ACHN (cell line): ENCODE results near the gene BTRC.
A peak's percentile ranks its signal among the peaks of the same experiment; 100 is the strongest.
"Not testable (repeated sequence)": the region's sequence is repeated elsewhere in the genome, so short reads cannot be mapped to it uniquely, and the experiment has no call there.

Experiments used
- DNase-seq: peaks from one replicate; pipeline ENCODE4 v3.0.0-alpha.2; 2015
- in situ Hi-C: cut with HindIII; loops from 2 replicates; pipeline ENCODE4 v1.10.0; 2017; ENCODE audit warnings: low sequenced_read_pairs, low pct_ligation_motif_present, low pct_unique_long_range_greater_than_20kb

BTRC gene

DNA sequence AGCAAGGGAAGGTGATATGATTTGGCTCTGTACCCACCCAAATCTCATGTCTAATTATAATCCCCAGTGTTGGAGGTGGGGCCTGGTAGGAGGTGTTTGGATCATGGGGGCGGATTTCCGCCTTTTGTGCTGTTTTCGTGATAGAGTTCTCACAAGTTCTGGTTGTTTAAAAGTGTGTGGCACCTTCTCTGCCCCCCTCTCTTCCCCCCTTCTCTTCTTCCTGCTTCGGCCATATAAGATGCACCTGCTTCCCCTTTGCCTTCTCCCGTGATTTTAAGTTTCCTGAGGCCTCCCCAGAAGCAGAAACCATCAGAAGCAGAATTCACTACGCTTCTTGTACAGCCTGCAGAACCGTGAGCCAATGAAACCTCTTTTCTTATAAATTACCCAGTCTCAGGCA, 21.1 kb downstream of the BTRC start:
- no peak for DNase-seq
- in situ Hi-C loops = no loop called here

DNA sequence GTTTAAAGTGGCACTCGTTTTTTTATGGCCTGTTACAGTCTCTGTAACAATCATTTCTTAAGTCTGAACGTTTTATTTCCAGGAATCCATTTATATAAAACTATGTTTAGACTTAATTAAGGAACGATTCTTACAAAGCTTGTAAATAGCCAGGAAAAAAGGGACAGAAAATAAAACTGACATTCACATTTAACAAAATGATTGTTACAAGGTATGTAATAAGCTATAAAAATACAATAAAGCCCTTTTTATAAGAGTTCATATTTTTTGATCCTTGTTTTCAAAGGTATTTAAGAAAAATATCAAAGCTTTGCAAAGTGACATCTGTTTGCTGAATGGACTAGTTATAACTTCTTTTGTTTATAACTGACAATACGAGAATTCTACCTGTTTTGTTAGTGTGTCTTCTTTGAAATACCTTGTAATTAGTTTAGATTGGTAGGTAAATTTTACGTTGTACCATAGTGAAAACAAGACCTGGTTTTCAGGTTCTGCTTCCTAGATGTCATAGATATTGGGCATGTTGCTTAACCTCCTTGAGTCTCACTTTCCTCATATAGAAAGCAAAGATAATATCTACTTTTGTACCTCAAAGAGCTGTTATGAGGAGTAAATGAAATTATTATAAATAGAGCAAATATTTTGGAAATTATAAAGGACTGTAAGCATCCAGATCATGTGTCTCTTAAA, 25.8 kb downstream of the BTRC start:
- no peak for DNase-seq
- in situ Hi-C loops = no loop called here

DNA sequence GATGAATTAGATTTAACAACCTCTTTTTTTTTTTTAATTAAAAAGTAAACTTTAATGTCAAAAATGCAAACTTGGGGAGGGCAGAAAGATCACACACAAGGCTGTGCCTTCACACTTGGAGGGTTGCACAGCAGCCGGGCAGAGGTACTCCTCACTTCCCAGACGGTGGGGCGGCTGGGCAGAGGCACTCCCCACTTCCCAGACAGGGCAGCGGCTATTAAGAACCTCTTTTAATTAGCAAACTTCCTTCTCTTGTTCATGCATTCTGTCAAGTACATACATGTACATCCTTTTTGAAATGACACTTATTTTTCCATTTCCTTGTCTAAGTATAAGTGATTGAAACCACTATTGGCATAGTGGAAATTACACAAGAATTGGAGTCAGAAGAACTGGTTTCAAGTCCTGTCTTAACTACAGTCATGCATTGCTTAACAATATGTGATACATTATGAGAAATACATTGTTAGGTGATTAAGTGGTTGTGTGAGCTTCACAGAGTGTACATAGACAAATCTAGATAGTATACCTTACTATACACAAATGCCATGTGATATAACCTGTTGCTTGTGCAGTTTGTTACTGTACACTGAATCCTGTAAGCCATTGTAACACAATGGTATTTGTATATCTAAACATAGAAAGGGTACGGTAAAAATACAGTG, 26.5 kb downstream of the BTRC start:
- in situ Hi-C loops = no loop called here
- no peak for DNase-seq

DNA sequence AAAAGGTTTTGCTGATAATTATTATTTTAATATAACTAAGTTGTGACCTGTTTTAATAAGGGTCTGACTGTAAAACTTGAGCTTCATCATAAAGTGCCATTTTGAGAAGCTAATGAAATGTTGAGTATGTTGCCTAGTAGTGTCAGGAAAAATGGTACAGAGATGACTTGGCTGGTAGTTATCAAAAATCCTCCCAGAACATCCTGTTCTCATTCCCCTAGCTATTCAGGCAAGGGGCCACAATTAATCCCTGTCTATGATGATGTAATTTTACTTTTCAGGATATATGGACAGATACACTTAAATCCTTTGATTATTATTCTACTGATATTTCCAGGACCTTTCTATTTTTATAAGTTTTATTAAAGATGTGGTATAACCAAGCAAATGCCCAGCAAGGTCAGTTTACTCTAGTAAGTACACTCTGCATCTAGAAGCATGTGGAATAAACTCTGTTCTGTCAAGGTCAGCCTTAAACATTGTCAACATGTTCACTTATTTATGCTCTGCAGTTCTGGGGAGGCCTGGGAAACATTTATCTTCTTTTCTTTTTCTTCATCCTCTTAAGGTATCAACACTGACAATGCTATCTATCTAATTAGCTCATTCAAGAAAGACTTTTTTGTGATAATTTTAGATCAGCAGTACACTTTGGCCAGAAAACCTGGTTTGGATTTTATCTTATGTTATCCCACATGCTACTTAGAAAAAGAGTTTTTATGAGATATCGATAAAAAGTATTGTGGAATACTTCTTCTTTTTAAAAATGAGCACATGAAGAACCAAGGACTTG, 32.1 kb downstream of the BTRC start:
- no peak for DNase-seq
- in situ Hi-C loops = no loop called here

DNA sequence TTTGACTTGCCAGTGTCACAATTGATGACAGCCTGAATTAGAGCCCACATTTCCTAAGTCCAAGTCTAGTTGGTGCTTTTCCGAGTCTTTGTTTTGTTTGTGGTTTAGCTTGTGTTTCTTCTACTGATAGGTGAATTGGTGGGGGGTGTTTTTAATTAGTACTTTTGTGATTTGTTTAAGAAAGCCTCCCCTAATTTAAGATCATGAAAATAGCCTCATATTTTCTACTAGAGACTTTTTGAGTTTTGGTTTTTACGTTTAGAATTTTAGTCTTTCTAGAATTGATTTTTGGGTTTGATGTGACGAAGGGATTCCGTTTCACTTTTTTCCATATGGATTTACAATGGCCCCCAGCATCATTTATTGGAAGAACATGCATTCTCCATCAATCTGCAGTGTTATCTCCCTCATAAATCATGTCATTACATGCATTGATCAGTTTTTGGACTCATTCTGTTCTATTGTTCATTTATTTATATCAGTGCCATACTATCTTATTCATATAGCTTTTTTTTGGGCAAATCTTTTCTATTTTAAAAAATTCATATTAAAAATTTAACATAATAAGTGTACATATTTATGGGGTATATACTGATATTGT, 32.8 kb downstream of the BTRC start:
- no peak for DNase-seq
- in situ Hi-C loops = no loop called here

DNA sequence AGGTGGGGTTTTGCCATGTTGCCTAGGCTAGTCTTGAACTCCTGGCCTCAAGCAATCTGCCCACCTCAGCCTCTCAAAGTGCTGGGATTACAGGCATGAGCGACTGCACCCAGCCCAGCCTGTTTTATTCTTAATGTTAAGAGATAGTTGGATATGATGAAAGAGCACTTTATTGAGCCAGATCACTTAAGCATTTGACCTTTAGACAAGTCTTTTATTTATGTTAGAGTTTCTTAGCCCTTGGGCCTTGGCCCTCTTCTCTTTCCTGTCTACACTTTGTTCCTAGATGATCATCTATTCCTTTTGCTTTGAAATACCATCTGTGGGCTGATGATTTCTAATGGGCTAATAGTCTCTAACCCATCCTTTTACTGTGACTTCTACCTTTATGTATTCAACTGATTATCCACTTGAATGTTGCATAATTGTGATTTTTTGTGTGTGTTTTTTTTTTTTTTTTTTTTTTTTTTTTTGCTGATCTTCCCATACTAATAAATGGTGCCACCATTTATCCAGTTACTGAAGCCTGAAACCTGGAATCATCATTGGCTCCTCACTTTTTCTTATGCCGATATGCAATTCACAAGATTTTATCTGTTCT, 34.8 kb downstream of the BTRC start:
- in situ Hi-C loops = no loop called here

DNA sequence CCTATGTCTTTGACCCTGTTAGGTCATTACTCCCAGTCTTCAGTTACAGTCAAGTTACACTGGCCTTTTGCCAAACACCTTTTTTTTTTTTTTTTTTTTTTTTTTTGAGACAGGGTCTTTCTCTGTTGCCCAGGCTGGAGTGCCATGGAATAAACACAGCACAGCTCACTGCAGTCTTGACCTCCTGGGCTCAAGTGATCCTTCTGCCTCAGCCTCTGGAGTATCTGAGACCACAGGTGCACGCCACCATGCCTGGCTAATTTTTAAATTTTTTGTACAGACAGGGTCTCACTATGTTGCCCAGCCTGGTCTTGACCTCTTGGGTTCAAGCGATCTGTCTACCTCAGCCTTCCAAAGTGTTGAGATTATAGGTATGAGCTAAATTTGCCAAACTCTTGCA, 35.6 kb downstream of the BTRC start:
- DNase-seq, in situ Hi-C loops: not testable (repeated sequence)

More for the DNA sequence above, 34.8 kb downstream of the BTRC start:
- DNase-seq = no peak

DNA sequence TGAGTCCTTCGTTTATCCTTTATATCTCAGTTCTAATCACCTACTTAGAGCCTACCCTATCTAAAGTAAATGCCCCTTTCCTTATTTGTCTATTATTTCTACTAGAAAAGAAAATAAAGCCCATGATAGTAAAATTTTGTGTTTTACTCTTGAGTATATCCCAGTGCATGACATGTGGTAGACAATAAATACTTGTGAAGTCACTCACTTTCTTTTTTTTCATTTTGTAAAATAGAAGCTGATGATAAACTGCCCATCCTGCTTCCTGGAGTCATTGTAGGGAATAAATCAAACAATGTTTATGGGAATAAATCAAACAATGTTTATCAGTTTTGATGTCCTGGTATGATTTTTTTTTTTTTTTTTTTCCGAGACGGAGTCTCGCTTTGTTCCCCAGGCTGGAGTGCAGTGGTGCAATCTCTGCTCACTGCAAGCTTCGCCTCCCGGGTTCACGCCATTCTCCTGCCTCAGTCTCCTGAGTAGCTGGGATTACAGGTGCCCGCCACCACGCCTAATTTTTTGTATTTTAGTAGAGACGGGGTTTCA, 36.1 kb downstream of the BTRC start:
- in situ Hi-C loops = no loop called here
- DNase-seq = no peak

DNA sequence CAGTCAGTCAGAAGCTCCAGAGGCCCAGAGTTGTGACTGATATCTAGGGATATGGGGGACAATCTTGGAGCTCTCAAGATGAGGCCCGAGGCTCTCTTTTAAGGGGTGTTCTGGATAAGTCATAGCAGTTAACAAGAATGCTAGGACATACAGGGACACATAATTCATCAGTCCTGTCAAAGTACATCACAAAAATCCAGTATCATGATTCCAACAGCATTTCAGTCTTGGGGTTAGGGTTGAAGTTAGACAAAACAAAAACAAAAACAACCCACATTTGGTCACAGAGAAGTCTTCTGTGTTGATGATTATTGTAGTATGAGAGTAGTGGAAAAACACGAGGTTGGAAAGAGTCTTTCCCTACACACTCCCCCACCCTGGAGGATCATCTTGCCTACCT, 39.4 kb downstream of the BTRC start:
- no peak for DNase-seq
- in situ Hi-C loops = no loop called here

DNA sequence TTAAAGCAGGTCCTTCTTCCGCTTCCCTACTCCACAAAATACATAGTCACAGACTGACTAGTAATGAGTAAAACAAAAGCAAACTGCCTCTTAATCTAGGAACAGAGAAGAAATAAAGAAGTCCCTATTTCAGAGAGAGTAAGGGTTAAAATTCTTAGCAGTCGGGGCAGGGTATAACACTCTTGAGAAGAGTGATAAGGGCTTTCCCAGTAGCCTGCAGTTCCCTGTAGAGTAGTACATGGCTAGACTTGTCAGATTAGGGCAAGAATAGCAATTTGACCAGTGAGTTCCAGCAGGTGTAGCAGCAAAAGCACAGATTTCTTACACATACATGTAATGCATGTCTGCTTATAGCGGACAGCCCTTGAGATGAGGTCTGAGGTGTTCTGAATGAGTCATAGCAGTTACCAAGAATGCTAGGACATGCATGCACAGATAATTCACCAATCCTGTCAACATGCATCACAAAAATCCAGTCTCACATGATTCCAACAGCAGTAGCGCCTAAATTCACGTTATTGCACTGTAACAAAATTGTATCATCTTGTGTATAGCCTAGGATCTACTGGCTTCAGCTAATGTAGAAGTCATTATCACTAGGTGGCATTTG, 40.7 kb downstream of the BTRC start:
- no peak for DNase-seq
- in situ Hi-C loops = no loop called here

DNA sequence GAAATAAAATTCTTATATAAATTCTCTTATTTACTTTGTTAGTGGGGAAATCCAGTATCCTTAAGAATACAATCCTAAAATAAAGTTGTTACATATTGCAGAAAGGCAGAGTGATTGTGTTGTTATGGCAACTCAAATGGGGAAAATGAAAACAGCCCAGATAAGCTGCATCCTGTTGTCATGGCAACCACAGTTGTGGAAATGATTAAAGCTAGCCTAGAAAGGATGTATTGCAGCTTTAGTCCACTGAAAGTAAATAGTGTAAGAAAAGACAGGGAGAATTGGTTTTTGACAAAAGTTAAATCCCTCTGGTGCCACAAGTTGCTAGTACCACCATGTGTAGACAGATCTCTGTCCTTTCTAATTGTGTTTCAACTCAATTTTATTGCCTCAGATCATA, 43.2 kb downstream of the BTRC start:
- in situ Hi-C loops = no loop called here
- DNase-seq = no peak

DNA sequence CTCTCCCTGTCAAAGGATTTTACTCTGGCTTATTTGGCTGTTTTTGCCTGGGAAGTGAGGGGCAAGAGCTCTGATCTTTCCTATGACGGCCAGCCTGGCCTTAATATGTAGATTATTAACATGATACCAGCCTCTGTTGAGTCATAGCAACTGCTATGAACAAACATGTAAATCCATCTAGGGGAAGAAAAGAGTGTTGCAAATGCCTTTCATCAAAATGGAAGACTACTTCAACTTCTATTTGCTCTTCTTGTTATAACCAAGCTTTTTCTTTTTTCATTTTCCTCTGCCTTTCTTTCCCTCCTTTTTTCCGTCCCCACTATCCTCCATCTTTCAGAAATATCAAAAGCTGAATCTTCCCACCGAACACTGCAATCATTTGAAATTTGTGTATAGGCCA, 46.6 kb downstream of the BTRC start:
- in situ Hi-C loops = no loop called here

DNA sequence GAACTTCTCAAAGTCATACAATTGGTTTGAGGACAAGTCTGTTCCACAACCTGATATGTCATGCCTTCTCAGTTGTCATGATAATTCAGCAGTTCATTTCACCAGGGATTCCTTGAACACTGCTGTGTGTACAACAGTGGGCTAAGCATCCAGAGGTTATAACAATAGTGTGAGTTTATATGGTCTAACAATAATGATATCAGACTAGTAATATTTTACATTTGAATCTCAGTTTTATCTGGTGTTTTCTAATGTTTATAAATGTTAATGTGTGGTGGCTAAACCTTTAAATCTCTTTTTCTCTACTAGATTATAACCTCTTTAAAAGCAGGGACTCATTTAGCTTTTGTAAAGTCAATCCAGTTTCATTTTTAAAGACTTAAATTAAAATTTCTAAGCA, 48.7 kb downstream of the BTRC start:
- DNase-seq = no peak
- in situ Hi-C loops = no loop called here

More for the DNA sequence above, 46.6 kb downstream of the BTRC start:
- peak; percentile 77 for DNase-seq

DNA sequence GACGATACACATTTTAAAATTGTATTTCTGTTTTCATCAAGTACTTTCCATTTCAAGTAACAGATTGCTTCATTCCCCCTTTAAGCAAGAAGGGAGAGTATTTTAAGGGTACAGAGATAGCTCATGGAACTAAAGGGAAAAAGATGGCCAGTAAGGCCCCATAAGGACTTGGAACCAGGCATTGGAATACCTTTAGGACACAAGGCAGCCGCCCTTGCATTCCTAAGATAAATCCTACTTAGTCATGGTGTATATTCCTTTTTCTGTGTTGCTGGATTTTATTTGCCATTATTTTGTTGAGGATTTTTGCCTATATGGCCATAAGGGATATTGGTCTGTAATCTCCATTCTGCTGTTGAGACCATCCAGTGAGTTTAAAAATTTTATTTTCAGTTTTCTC, 49.2 kb downstream of the BTRC start:
- DNase-seq = no peak
- in situ Hi-C loops = no loop called here

DNA sequence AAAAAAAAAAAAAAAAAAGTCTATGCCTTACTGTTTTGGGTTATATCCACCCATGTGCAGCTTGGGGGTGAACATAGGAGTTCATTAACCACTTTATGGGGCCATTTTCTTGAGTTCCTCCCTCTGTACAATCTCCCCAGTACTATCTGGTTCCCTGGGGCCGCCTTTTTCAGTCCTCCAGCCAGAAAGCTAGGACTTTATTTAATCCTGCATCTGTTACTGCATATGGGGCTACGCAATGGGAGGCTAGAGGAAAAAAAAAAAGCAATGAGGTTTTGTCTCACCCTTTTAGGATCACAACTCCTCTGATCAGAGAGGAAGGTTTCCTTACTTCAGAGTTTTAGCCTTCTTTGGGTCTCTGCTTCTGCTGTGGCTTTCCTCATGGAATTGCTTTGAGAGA, 51.0 kb downstream of the BTRC start:
- DNase-seq = no peak
- in situ Hi-C loops = no loop called here

DNA sequence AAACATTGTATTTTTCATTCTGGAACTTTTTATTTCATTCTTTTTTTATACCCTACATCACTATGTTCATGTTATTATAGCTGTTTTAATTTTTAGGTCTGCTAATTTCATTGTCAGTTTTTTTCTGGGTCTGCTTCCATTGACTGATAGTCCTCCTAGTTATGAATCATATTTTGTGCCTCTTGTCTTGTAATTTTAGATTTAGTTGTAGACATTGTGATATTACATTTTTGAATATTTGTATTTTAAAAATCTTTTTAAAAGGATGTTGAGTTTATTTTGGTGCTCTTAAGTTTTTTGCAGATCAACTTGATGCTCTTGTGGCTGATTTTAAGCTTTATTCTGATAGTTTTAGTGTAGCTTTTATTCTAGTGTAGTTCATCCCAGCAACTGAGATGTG, 57.6 kb downstream of the BTRC start:
- DNase-seq = no peak
- in situ Hi-C loops = no loop called here

DNA sequence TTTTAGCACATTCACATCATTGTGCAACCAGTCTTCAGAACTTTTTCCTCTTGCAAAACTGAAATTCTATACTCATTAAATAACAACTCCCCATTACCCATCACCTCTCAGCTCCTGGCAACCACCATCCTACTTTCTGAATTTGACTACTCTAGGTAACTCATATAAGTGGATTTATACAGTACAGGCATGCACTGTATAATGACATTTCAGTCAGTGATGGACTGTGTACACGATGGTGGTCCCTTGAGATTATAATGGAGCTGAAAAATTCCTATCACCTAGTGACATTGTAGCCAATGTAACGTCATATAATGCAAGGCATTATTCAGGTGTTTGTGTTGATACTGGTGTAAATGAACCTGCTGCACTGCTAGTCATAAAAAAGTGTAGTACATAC, 60.1 kb downstream of the BTRC start:
- no peak for DNase-seq
- in situ Hi-C loops = no loop called here

DNA sequence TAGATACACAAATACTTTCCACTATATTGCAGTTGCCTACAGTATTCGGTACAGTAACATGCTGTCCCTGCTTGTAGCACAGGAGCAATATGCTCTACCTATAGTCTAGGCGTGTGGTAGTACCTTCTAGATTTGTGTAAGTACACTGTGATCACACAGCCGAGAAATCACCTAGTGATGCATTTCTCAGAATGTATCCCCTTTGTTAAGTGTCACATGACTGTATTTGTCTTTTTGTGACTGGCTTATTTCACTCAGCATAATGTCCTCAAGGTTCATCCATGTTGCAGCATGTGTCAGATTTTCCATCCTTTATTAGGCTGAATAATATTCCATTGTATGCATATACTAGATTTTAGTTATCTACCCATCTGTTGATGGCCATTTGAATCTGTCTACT, 61.9 kb downstream of the BTRC start:
- in situ Hi-C loops = no loop called here
- no peak for DNase-seq
